ENCODE data around the gene TFR2. TPM values are rescaled to one million over a fixed set of nuclear protein-coding genes. Genes with fewer than 3 reads are reported as not detected.

Gene TFR2
- total and polyA plus RNA-seq, 2 of the 13 experiments (the other 11 are each of a cell fraction or from before 2014, with no cell fraction given), result 36.9 to 64.2 TPM

DNA sequence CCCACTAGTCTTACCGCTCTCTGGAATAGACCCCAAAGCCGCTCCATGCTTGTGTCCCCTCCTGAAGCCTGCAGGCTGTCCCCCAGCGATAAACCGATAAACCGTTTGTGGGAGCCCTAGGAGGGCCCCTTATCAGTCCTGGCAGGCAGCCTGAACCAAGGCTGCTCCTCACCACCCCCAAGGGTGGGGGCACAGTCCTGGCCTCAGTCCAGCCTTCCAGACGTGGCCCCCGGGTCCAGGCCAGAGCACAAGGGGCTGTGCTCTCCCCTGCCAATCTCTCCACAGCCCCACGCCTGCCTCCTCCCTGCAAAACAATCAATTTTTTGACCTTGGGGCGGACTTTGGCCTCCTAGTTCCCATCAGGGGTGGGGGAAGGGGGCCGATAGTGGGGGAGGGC lies at the start of gene TFR2 (continued):
- TF ChIP-seq ZNF431 (CRISPR knock-in tag; IDR thresholded peaks at IDR 0.05; ENCODE audit: borderline replicate concordance, low read depth), result 0 out of 2 replicates have a peak, but pooled peaks have one; percentile 86
- peak; percentile 31; the same call in 1 of the 2 replicates for TF ChIP-seq ETV5 (CRISPR knock-in tag; IDR thresholded peaks at IDR 0.05; ENCODE audit: borderline replicate concordance)
- TF ChIP-seq NONO (IDR thresholded peaks at IDR 0.05), result no peak
- peak; percentile 64; the same call in 1 of the 2 replicates for TF ChIP-seq NONO (CRISPR knock-in tag; conservative IDR thresholded peaks at IDR 0.05)
- no peak for TF ChIP-seq ELF1 (CRISPR knock-in tag; IDR thresholded peaks at IDR 0.05)
- TF ChIP-seq ZNF275 (CRISPR knock-in tag; IDR thresholded peaks at IDR 0.05; ENCODE audit: borderline replicate concordance), result no peak
- no peak for TF ChIP-seq ZMAT3 (CRISPR knock-in tag; conservative IDR thresholded peaks at IDR 0.05)
- no peak for TF ChIP-seq KLF9 (CRISPR knock-in tag; IDR thresholded peaks at IDR 0.05; ENCODE audit: low read depth)
- 0 out of 2 replicates have a peak, but pooled peaks have one; percentile 31 for TF ChIP-seq SKIL (CRISPR knock-in tag; IDR thresholded peaks at IDR 0.05; ENCODE audit: borderline replicate concordance)
- peak; percentile 25; the same call in 1 of the 2 replicates for TF ChIP-seq ZNF792 (CRISPR knock-in tag; IDR thresholded peaks at IDR 0.05)
- TF ChIP-seq ATF1 (CRISPR knock-in tag; IDR thresholded peaks at IDR 0.05), result no peak
- no peak for TF ChIP-seq HDAC1 (CRISPR knock-in tag; IDR thresholded peaks at IDR 0.05)
- TF ChIP-seq ATAD3A (CRISPR knock-in tag; IDR thresholded peaks at IDR 0.05), result no peak
- TF ChIP-seq, protein P1, sequence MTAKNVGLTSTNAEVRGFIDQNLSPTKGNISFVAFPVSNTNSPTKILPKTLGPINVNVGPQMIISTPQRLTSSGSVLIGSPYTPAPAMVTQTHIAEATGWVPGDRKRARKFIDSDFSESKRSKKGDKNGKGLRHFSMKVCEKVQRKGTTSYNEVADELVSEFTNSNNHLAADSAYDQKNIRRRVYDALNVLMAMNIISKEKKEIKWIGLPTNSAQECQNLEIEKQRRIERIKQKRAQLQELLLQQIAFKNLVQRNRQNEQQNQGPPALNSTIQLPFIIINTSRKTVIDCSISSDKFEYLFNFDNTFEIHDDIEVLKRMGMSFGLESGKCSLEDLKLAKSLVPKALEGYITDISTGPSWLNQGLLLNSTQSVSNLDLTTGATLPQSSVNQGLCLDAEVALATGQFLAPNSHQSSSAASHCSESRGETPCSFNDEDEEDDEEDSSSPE (CRISPR knock-in tag; IDR thresholded peaks at IDR 0.05), result no peak
- peak; percentile 62 for TF ChIP-seq MED1 (CRISPR knock-in tag; IDR thresholded peaks at IDR 0.05)
- TF ChIP-seq ZNF337 (CRISPR knock-in tag; IDR thresholded peaks at IDR 0.05; ENCODE audit: borderline replicate concordance, low read depth), result no peak
- peak in 1 of 2 experiments; percentile 32; a peak in 2 of 4 replicates for TF ChIP-seq HMGXB4 (CRISPR knock-in tag; IDR thresholded peaks at IDR 0.05; ENCODE audit: borderline replicate concordance in 1 of 2, low read depth in 1 of 2)
- TF ChIP-seq ETV6 (CRISPR knock-in tag; conservative IDR thresholded peaks at IDR 0.05), result no peak
- no peak for TF ChIP-seq ZNF724P (CRISPR knock-in tag; IDR thresholded peaks at IDR 0.05; ENCODE audit: borderline replicate concordance)
- 0 out of 2 replicates have a peak, but pooled peaks have one; percentile 21 for TF ChIP-seq ZNF709 (CRISPR knock-in tag; IDR thresholded peaks at IDR 0.05)
- TF ChIP-seq ZNF441 (CRISPR knock-in tag; IDR thresholded peaks at IDR 0.05; ENCODE audit: borderline replicate concordance), result no peak
- TF ChIP-seq SMYD3 (CRISPR knock-in tag; IDR thresholded peaks at IDR 0.05), result no peak
- TF ChIP-seq, protein P2, sequence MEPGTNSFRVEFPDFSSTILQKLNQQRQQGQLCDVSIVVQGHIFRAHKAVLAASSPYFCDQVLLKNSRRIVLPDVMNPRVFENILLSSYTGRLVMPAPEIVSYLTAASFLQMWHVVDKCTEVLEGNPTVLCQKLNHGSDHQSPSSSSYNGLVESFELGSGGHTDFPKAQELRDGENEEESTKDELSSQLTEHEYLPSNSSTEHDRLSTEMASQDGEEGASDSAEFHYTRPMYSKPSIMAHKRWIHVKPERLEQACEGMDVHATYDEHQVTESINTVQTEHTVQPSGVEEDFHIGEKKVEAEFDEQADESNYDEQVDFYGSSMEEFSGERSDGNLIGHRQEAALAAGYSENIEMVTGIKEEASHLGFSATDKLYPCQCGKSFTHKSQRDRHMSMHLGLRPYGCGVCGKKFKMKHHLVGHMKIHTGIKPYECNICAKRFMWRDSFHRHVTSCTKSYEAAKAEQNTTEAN (CRISPR knock-in tag; conservative IDR thresholded peaks at IDR 0.05), result no peak
- TF ChIP-seq ZNF556 (CRISPR knock-in tag; IDR thresholded peaks at IDR 0.05; ENCODE audit: borderline replicate concordance), result peak; percentile 55; the same call in 1 of the 2 replicates
